SKM-1 (cell line): Measurements from ENCODE around the gene TBC1D2.

Source experiments
- DNase-seq: peaks from one replicate; lab custom pipeline; 2025; ENCODE audit not compliant: unreplicated experiment; lab: John Stamatoyannopoulos, UW

The TBC1D2 gene

GRCh38 chr9:98218562-98219363, 36.7 kb downstream of the TBC1D2 start:
- DNase-seq, result no peak

- DNase-seq, result no peak
These were observed 38.2 kb downstream of the TBC1D2 start for GRCh38 chr9:98217255-98217654.

- DNase-seq, result no peak
These were observed 39.1 kb downstream of the TBC1D2 start for GRCh38 chr9:98216391-98216790.

GRCh38 chr9:98215821-98216220, 39.6 kb downstream of the TBC1D2 start:
- DNase-seq, result no peak

GRCh38 chr9:98215271-98215670, 40.2 kb downstream of the TBC1D2 start:
- DNase-seq, result no peak

- no peak for DNase-seq
These were observed 40.6 kb downstream of the TBC1D2 start for GRCh38 chr9:98214811-98215210.

GRCh38 chr9:98211260-98211659, 44.2 kb downstream of the TBC1D2 start:
- DNase-seq, result no peak

- no peak for DNase-seq
These were observed 45.0 kb downstream of the TBC1D2 start for GRCh38 chr9:98210435-98210834.

GRCh38 chr9:98209530-98209929, 45.9 kb downstream of the TBC1D2 start:
- no peak for DNase-seq

- no peak for DNase-seq
These were observed 46.8 kb downstream of the TBC1D2 start for GRCh38 chr9:98208635-98209034.

GRCh38 chr9:98207606-98208005, 47.8 kb downstream of the TBC1D2 start:
- DNase-seq, result no peak

GRCh38 chr9:98206754-98207153, 48.7 kb downstream of the TBC1D2 start:
- no peak for DNase-seq

GRCh38 chr9:98204692-98205091, 50.8 kb downstream of the TBC1D2 start:
- no peak for DNase-seq

GRCh38 chr9:98203153-98203552, 52.3 kb downstream of the TBC1D2 start:
- DNase-seq, result no peak

GRCh38 chr9:98202252-98202651, 53.2 kb downstream of the TBC1D2 start:
- no peak for DNase-seq

- DNase-seq, result no peak
These were observed 53.7 kb downstream of the TBC1D2 start for GRCh38 chr9:98201749-98202148.

- DNase-seq, result no peak
These were observed 54.3 kb downstream of the TBC1D2 start for GRCh38 chr9:98201102-98201501.

GRCh38 chr9:98199388-98200033, 55.9 kb downstream of the TBC1D2 start:
- DNase-seq, result no peak

- no peak for DNase-seq
These were observed 59.8 kb downstream of the TBC1D2 start for GRCh38 chr9:98195671-98196070.

- DNase-seq, result no peak
These were observed 62.0 kb downstream of the TBC1D2 start for GRCh38 chr9:98193336-98193944.

GRCh38 chr9:98192503-98193335, 62.7 kb downstream of the TBC1D2 start, which contains the start of gene CORO2A:
TSS of gene CORO2A (minus strand) at chr9:98192637. CDS start at chr9:98157660, 34,977 bp downstream.
- no peak for DNase-seq
